ENCODE data around the gene FAM89A.
"Not testable (repeated sequence)": the region's sequence is repeated elsewhere in the genome, so short reads cannot be mapped to it uniquely, and the experiment has no call there.

FAM89A gene

DNA sequence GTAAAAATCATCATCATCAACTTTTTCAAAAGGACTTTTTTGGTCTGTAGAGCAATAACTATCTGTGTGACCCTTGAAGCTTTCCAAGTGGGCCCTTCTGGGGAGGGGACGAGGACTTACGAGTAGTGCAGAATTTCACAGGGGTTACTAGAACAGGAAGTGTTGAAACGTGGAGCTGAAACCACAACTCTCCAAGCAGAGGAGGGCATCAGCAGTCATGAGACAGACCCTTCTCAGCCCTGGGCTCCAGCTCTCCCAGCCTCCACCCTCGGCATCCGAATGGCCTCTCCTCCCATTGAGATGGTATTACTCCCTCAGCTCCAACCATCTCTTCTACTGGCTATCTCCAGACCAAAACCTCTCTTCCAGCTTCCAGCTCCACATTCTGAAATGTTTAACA, 3.6 kb downstream of the FAM89A start:
- H3K36me3 ChIP-seq (ENCODE audit: control insufficient read depth, insufficient read depth, low read length), result no peaks in the 10 kb centered on the region
- H3K4me3 ChIP-seq (ENCODE audit: insufficient read depth, low read depth, low read length, poor library complexity, severe bottlenecking), result no peak overlapping the region
- no peaks in the 10 kb centered on the region for H3K9me3 ChIP-seq (ENCODE audit: control insufficient read depth, low read length)
- no peak for DNase-seq
- H3K4me1 ChIP-seq (ENCODE audit: control insufficient read depth, insufficient read depth, low read length, poor library complexity, severe bottlenecking), result peaks cover 11% of the 10 kb centered on the region
- H3K27me3 ChIP-seq (replicated peaks; ENCODE audit: control insufficient read depth, insufficient read depth, low read length, poor library complexity, severe bottlenecking), result no peaks in the 10 kb centered on the region
- H3K27ac ChIP-seq (ENCODE audit: insufficient read depth, low read length, poor library complexity, severe bottlenecking), result no peak overlapping the region

DNA sequence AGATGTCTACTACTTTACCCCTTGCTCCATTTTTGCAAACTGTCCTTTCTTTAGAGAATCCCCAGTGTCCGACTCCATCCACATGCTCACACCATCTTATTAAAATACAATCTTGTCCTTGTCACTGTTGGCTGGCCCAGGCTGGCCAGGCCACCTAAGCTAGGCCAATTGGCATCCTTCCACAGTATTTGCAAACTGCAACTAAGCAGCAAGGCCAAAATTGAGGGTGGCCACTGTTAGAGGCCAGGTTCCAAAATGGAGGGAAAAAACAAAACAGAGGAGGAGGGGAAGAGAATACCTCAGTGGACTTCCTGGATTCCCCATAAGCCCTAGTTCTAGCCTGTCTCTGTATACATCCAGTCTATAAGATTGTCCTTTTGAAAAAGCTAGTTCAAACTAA, 4.3 kb downstream of the FAM89A start:
- no peak for DNase-seq
- Histone ChIP-seq H3K9me3 (ENCODE audit: control insufficient read depth, low read length) (no peaks in the 10 kb centered on the region), H3K27me3 (replicated peaks; ENCODE audit: control insufficient read depth, insufficient read depth, low read length, poor library complexity, severe bottlenecking) (no peaks in the 10 kb centered on the region), H3K4me1 (ENCODE audit: control insufficient read depth, insufficient read depth, low read length, poor library complexity, severe bottlenecking) (peaks cover 7% of the 10 kb centered on the region), H3K36me3 (ENCODE audit: control insufficient read depth, insufficient read depth, low read length) (no peaks in the 10 kb centered on the region), H3K27ac (ENCODE audit: insufficient read depth, low read length, poor library complexity, severe bottlenecking) (no peak overlapping the region), H3K4me3 (ENCODE audit: insufficient read depth, low read depth, low read length, poor library complexity, severe bottlenecking) (no peak overlapping the region)

DNA sequence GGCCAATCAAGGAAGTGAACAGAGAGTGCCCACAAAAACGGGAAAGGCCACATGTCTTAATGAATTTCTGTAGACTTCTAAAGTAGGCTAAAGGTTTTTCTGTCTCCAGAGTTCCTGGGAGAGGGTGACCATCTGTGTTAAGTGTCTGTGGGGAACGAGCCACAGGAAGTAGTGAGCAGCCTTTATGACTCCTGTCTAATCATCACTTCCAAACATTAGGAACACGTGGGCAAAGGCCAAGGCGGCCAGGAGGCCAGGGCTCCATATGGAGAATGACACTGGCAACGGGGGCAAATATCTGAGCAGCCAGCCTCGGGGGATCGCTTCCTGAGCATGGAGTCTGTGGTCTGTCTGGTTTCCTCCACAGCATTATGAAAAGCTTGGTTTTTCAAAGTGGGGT, 7.1 kb downstream of the FAM89A start:
- Histone ChIP-seq H3K9me3 (ENCODE audit: control insufficient read depth, low read length) (no peaks in the 10 kb centered on the region), H3K4me3 (ENCODE audit: insufficient read depth, low read depth, low read length, poor library complexity, severe bottlenecking) (no peak overlapping the region)

GRCh38 chr1:231029841-231030240, 10.2 kb downstream of the FAM89A start:
- H3K4me1 ChIP-seq (ENCODE audit: control insufficient read depth, insufficient read depth, low read length, poor library complexity, severe bottlenecking), result no peaks in the 10 kb centered on the region
- no peak for DNase-seq
- H3K27ac ChIP-seq (ENCODE audit: insufficient read depth, low read length, poor library complexity, severe bottlenecking), result no peak overlapping the region
- no peak overlapping the region for H3K4me3 ChIP-seq (ENCODE audit: insufficient read depth, low read depth, low read length, poor library complexity, severe bottlenecking)
- H3K27me3 ChIP-seq (replicated peaks; ENCODE audit: control insufficient read depth, insufficient read depth, low read length, poor library complexity, severe bottlenecking), result no peaks in the 10 kb centered on the region
- H3K36me3 ChIP-seq (ENCODE audit: control insufficient read depth, insufficient read depth, low read length), result no peaks in the 10 kb centered on the region
- H3K9me3 ChIP-seq (ENCODE audit: control insufficient read depth, low read length), result no peaks in the 10 kb centered on the region

More for the DNA sequence above, 7.1 kb downstream of the FAM89A start:
- no peak for DNase-seq
- Histone ChIP-seq H3K36me3 (ENCODE audit: control insufficient read depth, insufficient read depth, low read length) (no peaks in the 10 kb centered on the region), H3K27me3 (replicated peaks; ENCODE audit: control insufficient read depth, insufficient read depth, low read length, poor library complexity, severe bottlenecking) (no peaks in the 10 kb centered on the region), H3K27ac (ENCODE audit: insufficient read depth, low read length, poor library complexity, severe bottlenecking) (no peak overlapping the region), H3K4me1 (ENCODE audit: control insufficient read depth, insufficient read depth, low read length, poor library complexity, severe bottlenecking) (no peaks in the 10 kb centered on the region)

- H3K4me1 ChIP-seq (ENCODE audit: control insufficient read depth, insufficient read depth, low read length, poor library complexity, severe bottlenecking); H3K9me3 ChIP-seq (ENCODE audit: control insufficient read depth, low read length); H3K4me3 ChIP-seq (ENCODE audit: insufficient read depth, low read depth, low read length, poor library complexity, severe bottlenecking); H3K27me3 ChIP-seq (replicated peaks; ENCODE audit: control insufficient read depth, insufficient read depth, low read length, poor library complexity, severe bottlenecking); H3K27ac ChIP-seq (ENCODE audit: insufficient read depth, low read length, poor library complexity, severe bottlenecking); DNase-seq; H3K36me3 ChIP-seq (ENCODE audit: control insufficient read depth, insufficient read depth, low read length): not testable (repeated sequence)
Observed at GRCh38 chr1:231029247-231029646, 10.8 kb downstream of the FAM89A start.

DNA sequence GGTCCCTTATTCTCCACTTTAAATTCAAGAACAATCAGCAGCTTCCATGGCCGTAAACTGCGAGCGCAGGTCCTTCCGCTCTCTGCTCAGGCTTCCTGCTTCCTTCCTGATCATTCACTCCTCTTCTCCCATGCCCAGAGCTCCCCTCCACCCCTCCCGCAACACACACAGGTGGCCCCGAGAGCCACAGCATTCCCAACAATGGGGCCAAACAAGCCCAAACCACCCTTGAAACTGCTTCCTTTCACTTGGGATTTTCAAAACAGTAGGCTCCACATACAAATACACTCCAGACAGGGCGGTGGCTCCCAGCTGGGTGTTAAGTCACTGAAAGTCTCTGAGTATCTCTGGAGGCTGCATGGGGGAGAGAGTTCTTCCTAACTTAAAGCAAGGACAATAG, 11.4 kb downstream of the FAM89A start:
- no peaks in the 10 kb centered on the region for H3K4me1 ChIP-seq (ENCODE audit: control insufficient read depth, insufficient read depth, low read length, poor library complexity, severe bottlenecking)
- no peak overlapping the region for H3K27ac ChIP-seq (ENCODE audit: insufficient read depth, low read length, poor library complexity, severe bottlenecking)
- DNase-seq, result no peak
- no peaks in the 10 kb centered on the region for H3K36me3 ChIP-seq (ENCODE audit: control insufficient read depth, insufficient read depth, low read length)
- no peaks in the 10 kb centered on the region for H3K9me3 ChIP-seq (ENCODE audit: control insufficient read depth, low read length)
- H3K27me3 ChIP-seq (replicated peaks; ENCODE audit: control insufficient read depth, insufficient read depth, low read length, poor library complexity, severe bottlenecking), result no peaks in the 10 kb centered on the region
- H3K4me3 ChIP-seq (ENCODE audit: insufficient read depth, low read depth, low read length, poor library complexity, severe bottlenecking), result no peak overlapping the region

GRCh38 chr1:231027971-231028370, 12.1 kb downstream of the FAM89A start:
- H3K27ac ChIP-seq (ENCODE audit: insufficient read depth, low read length, poor library complexity, severe bottlenecking), result no peak overlapping the region
- no peaks in the 10 kb centered on the region for H3K4me1 ChIP-seq (ENCODE audit: control insufficient read depth, insufficient read depth, low read length, poor library complexity, severe bottlenecking)
- DNase-seq, result no peak
- no peaks in the 10 kb centered on the region for H3K27me3 ChIP-seq (replicated peaks; ENCODE audit: control insufficient read depth, insufficient read depth, low read length, poor library complexity, severe bottlenecking)
- H3K9me3 ChIP-seq (ENCODE audit: control insufficient read depth, low read length), result no peaks in the 10 kb centered on the region
- H3K4me3 ChIP-seq (ENCODE audit: insufficient read depth, low read depth, low read length, poor library complexity, severe bottlenecking), result no peak overlapping the region
- H3K36me3 ChIP-seq (ENCODE audit: control insufficient read depth, insufficient read depth, low read length), result no peaks in the 10 kb centered on the region

- no peak for DNase-seq
- no peaks in the 10 kb centered on the region for H3K9me3 ChIP-seq (ENCODE audit: control insufficient read depth, low read length)
- H3K4me1 ChIP-seq (ENCODE audit: control insufficient read depth, insufficient read depth, low read length, poor library complexity, severe bottlenecking), result no peaks in the 10 kb centered on the region
- H3K4me3 ChIP-seq (ENCODE audit: insufficient read depth, low read depth, low read length, poor library complexity, severe bottlenecking), result no peak overlapping the region
- H3K27ac ChIP-seq (ENCODE audit: insufficient read depth, low read length, poor library complexity, severe bottlenecking), result no peak overlapping the region
- no peaks in the 10 kb centered on the region for H3K27me3 ChIP-seq (replicated peaks; ENCODE audit: control insufficient read depth, insufficient read depth, low read length, poor library complexity, severe bottlenecking)
- H3K36me3 ChIP-seq (ENCODE audit: control insufficient read depth, insufficient read depth, low read length), result no peaks in the 10 kb centered on the region
Observed at GRCh38 chr1:231027136-231027925, 12.7 kb downstream of the FAM89A start.

GRCh38 chr1:231026576-231026975, 13.5 kb downstream of the FAM89A start:
- Histone ChIP-seq H3K4me1 (ENCODE audit: control insufficient read depth, insufficient read depth, low read length, poor library complexity, severe bottlenecking) (no peaks in the 10 kb centered on the region), H3K4me3 (ENCODE audit: insufficient read depth, low read depth, low read length, poor library complexity, severe bottlenecking) (no peak overlapping the region), H3K27ac (ENCODE audit: insufficient read depth, low read length, poor library complexity, severe bottlenecking) (no peak overlapping the region), H3K27me3 (replicated peaks; ENCODE audit: control insufficient read depth, insufficient read depth, low read length, poor library complexity, severe bottlenecking) (no peaks in the 10 kb centered on the region), H3K9me3 (ENCODE audit: control insufficient read depth, low read length) (no peaks in the 10 kb centered on the region), H3K36me3 (ENCODE audit: control insufficient read depth, insufficient read depth, low read length) (no peaks in the 10 kb centered on the region)
- no peak for DNase-seq

GRCh38 chr1:231023150-231023549, 16.9 kb downstream of the FAM89A start:
- Histone ChIP-seq H3K9me3 (ENCODE audit: control insufficient read depth, low read length) (no peaks in the 10 kb centered on the region), H3K27ac (ENCODE audit: insufficient read depth, low read length, poor library complexity, severe bottlenecking) (no peak overlapping the region), H3K36me3 (ENCODE audit: control insufficient read depth, insufficient read depth, low read length) (no peaks in the 10 kb centered on the region), H3K4me1 (ENCODE audit: control insufficient read depth, insufficient read depth, low read length, poor library complexity, severe bottlenecking) (no peaks in the 10 kb centered on the region), H3K4me3 (ENCODE audit: insufficient read depth, low read depth, low read length, poor library complexity, severe bottlenecking) (no peak overlapping the region), H3K27me3 (replicated peaks; ENCODE audit: control insufficient read depth, insufficient read depth, low read length, poor library complexity, severe bottlenecking) (no peaks in the 10 kb centered on the region)
- no peak for DNase-seq
